Kidney glomerular epithelial cell (primary cell): ENCODE data around the gene PRSS38.
A peak's percentile ranks its signal among the peaks of the same experiment; 100 is the strongest.

Experiments used
- DNase-seq: peaks from one replicate; lab custom pipeline; 2025; lab: John Stamatoyannopoulos, UW

The PRSS38 gene

DNA sequence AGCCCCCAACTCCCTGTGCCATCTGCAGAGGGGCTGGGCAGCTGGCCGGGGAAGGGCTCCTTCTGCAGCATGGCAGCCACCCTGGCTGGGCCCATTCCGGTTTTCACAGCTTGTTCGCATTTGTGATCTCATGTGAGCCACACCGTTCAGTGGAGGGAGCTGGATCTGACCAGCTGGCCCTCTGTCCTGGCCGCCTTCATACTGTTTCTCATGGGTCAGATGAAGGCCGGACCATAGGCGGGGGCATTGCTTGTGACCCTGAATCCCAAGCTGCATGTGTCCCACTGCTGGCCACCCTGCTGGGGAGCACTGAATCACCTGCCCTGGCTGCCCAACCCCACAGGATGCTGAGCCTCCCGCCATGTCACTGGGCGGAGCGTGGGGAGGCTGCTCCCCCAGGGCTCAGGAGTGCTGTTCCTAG, 36.4 kb upstream of the PRSS38 start:
- no peak for DNase-seq

DNA sequence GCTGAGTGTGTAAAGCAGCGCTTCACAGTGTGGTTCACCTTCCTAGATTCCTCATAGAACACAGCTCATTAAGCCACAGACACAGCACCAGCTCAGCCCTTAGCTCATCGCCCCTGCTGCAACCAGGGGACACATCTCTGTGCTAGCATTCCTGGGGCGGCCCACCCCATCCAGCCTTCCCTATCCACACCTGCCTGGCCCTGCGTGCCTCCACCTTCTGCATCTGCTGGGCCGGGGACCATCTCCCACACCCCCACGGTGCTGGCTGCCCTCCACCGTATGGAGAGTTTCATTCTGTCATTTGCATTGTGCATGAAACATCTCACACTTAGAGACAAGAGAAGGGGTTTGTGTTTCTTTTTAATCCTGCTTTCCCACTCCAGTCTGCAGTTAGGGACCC, 35.8 kb upstream of the PRSS38 start:
- DNase-seq = no peak

- no peak for DNase-seq
Measured at GRCh38 chr1:227780101-227781044, 35.1 kb upstream of the PRSS38 start.

DNA sequence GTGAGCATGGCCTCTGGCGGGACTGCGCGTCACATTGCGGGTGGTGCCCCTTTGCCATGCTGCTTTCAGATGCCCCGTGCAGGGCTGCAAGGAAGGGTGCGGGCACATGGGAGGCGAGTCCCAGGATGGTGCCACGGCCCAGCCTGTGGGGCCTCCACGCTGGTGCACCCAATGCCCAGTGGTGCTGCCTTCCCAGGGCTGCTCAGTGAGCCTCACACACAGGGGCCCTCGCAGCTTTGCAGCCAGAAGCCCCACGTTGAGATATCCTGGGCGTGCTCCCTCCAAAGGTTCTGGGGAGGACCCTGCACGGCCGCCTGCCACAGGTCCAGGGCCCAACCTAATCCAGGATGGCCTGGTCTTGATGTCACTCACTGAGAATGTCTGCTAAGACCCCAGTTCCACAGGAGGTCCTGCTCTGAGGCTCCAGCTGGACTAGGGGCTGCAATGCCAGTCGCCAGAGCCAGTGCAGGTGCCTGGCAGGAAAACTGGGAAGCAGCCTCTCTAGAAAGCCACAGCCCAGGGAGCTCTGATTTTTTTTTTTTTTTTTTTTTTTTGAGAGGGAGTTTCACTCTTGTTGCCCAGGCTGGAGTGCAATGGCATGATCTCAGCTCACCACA, 34.1 kb upstream of the PRSS38 start:
- DNase-seq = no peak

DNA sequence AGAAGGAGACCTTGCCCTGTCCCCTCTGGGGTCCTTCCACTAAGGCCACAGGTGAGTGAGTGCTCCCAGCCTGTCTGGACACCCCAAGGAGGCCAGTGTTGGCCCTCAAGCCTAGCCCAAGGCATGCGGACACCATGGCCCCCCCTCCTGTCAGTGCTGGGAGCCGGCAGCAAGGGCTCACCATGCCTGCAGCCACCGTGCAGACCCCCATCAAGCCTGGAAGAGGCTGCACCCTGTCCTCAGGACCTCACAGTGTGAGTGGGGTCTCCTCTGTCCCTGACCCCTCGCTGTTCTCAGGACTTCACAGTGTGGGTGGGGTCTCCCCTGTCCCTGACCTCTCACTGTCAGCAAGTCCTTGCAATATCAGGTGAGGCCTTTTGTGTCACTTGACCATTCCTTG, 33.2 kb upstream of the PRSS38 start:
- no peak for DNase-seq

- DNase-seq = no peak
Measured at GRCh38 chr1:227785094-227785804, 30.2 kb upstream of the PRSS38 start.

GRCh38 chr1:227785805-227786671, 29.4 kb upstream of the PRSS38 start:
- no peak for DNase-seq

DNA sequence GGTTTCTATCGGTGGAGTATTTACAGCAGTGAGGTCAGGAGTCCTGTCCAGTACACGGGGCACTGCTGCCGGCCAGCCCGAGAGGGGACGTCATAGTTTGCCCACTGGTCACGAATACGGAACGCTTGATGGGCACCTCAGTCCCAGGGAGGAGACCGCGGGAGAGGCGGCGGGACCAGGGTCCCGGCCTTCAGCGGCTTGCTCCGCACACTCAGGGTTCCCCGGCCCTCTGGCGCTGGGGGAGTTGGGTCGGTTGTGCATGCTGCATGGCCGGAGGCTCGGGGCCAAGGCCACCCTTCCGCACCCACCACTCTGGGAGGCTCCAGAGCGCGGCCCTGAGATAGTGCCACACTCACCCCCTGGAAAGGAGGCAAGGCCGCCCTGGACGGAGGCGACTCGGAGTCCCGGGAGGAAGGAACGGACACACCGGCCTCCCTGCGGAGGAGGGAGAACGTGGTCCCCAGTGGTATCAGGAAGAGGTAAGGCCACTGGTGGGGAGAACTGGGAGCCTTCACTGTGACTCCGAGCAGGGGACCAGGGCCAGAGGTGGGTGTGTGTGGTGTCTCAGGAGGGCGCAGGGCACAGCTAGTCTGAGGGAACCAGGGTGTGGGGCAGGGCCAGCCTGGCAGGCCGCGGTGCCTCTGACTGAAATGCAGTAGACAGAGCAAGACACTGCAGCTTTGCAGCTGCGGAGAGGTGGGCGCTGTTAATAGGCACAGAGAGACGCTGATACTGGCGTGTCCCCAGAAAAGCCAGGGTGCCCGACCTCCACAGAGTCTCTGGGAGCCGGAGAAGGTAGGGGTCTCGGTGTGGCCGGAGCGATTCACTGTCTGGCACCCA, 28.6 kb upstream of the PRSS38 start:
- no peak for DNase-seq

- DNase-seq = peak; percentile 77
Measured at GRCh38 chr1:227787513-227788270, 27.8 kb upstream of the PRSS38 start.

DNA sequence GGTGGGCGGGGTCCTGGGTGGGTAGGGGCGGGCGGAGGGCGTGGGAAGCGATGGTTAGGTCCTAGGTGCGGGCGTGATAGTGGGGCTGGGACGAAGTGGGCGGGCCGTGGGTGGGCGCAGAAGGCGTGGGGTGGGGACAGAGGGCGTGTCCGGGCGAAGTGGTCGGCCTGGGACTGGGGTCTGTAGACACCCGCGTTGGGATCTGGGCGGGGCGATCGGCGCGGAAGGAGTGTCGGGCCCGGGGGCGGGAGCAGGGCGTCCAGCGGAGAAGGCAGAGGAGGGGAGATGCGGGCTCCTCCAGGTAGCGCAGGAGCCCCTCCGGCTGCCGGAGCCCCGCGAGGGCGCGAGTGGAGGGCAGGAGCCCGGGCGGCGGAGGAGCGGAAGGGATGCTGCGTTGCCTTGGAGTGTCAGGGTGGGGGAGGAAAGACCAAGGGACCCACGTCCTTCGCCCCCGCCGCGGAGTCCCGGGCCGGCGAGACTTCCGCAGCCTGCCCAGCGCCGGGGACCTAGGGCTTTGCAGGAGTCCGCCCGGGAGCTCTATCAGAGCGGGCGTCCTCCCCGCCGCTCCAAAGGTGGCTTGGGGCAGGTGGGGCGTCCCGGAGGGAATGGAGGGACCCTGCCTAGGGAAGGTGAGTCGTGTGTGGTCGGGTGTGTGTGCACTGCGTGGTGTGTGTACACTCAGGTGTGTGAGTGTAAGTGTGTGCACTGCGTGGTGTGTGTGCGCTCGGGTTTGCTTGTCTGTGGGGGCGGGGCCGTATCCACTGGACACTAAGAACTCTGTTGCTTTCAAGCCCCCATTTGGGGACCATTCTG, 27.0 kb upstream of the PRSS38 start:
- no peak for DNase-seq

GRCh38 chr1:227789084-227790033, 26.1 kb upstream of the PRSS38 start:
- DNase-seq = no peak

GRCh38 chr1:227790034-227790400, 25.5 kb upstream of the PRSS38 start:
- DNase-seq = no peak

DNA sequence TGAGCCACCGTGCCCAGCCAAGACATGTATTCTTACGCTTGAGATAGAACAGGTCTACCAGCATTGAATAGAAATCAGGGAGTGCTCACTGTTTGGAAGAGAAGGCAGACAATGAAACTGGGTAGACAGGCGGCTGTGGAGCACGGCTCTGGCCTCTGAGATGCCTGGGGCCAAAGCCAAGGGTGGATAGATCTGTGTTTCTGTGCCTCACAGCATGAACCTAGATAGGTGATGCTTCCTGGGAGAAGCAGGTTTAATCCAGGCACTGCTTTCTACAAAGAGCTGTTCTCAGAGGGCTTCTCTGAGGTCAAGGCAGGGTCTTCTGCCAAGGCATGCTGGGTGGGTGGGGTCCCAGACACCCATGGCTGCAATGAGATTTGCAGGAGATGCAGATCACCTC, 24.6 kb upstream of the PRSS38 start:
- no peak for DNase-seq

DNA sequence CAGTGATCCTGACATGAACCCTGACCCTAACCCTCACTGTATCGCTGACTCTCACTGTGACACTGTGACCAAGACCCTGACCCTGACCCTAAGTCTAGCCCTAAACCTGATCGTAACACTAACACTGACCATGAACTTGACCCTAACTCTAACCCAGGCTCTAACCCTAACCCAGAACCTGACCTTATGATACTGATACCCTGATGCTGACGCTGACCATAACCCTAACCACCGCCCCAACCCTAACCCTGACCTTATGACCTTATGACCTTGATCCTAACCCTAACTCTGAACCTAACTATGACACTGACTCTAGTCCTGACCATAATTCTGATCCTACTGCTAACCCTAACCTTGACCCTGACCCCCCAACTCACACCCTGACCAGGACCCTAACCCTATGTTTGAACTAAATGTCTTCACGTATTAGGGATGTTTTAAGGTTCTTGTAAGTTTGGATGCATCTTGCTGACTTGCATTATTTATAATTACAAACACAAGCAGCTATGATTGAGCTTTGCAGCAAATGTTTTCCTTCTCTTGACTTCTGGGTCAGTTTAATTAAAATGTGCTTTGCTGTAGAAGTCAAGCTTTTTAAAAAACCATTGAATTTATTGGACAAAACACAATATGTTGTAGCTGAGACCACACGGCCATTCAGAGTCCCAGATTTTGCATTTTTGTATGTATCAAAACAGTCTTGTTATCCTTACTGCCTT, 23.9 kb upstream of the PRSS38 start:
- no peak for DNase-seq

DNA sequence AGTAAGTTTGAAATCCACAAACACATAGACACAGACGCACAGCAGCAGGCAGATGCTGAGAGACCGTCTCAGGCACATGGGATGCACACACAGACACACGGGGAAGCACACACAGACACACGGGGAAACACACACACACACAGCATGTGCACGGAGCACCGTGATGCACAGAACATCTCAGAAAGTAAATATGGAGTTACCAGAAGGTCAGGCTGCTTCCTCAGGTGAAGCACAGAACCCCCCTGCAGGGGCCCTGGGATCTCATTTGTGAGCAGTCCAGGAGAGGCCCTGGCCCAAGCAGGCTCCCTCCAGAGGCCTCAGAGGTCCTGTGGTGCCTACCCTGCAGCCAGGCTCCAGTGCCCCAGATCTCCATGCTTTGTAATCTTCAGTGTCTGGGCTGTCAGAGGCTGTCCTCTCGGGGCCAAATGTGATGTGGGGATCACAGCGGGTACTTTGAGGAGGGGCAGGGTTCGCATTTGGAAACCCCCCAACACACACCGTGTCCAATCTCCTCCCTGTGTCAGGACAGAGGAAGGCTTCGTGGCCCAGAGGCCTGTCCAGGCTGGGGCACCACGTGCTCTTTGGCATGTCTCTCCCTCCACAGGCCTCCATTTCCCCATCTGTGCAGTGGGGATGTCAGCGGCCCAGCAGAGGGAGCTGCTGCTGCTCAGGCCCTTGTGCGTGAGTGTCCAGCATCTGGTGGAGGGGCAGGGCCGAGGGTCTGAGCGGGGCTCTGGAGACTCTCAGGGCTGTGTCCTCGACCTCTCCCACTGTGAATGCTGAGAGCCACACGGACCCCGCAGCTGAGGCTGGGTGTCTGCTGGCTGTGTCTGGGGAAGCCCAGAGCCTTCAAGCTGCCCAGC, 23.0 kb upstream of the PRSS38 start:
- no peak for DNase-seq
